HG03025 (cell line): ENCODE measurements around the gene ESYT2.
"Not testable (repeated sequence)": the region's sequence is repeated elsewhere in the genome, so short reads cannot be mapped to it uniquely, and the experiment has no call there.

ENCODE experiments used
- ATAC-seq: cut with Tn5 transposase; IDR thresholded peaks from one replicate; pipeline ENCODE4 v1.9.1; 2021; ENCODE audit warnings: mild to moderate bottlenecking, moderate library complexity; ENCODE audit not compliant: unreplicated experiment, low FRiP score

Gene ESYT2

GRCh38 chr7:158858592-158859503, 29.5 kb upstream of the ESYT2 start:
- no peak for ATAC-seq

- peak; percentile 27 for ATAC-seq
These were observed 27.8 kb upstream of the ESYT2 start for GRCh38 chr7:158856883-158857668.

- no peak for ATAC-seq
These were observed 25.4 kb upstream of the ESYT2 start for GRCh38 chr7:158854681-158855081.

- no peak for ATAC-seq
These were observed 21.3 kb upstream of the ESYT2 start for GRCh38 chr7:158850545-158851102.

- ATAC-seq, result no peak
These were observed 20.6 kb upstream of the ESYT2 start for GRCh38 chr7:158849768-158850544.

- ATAC-seq, result no peak
These were observed 20.1 kb upstream of the ESYT2 start for GRCh38 chr7:158849442-158849767.

GRCh38 chr7:158847451-158847866, 18.1 kb upstream of the ESYT2 start:
- ATAC-seq, result no peak

GRCh38 chr7:158846304-158846703, 17.0 kb upstream of the ESYT2 start:
- ATAC-seq, result no peak

- no peak for ATAC-seq
These were observed 14.5 kb upstream of the ESYT2 start for GRCh38 chr7:158843771-158844170.

GRCh38 chr7:158842486-158842885, 13.2 kb upstream of the ESYT2 start:
- no peak for ATAC-seq

GRCh38 chr7:158840604-158841003, 11.3 kb upstream of the ESYT2 start:
- no peak for ATAC-seq

GRCh38 chr7:158839177-158839576, 9.9 kb upstream of the ESYT2 start:
- not testable (repeated sequence) for ATAC-seq

- ATAC-seq, result no peak
These were observed 8.7 kb upstream of the ESYT2 start for GRCh38 chr7:158837790-158838637.

- ATAC-seq, result no peak
These were observed 7.4 kb upstream of the ESYT2 start for GRCh38 chr7:158836692-158837091.

GRCh38 chr7:158834878-158835784, 5.8 kb upstream of the ESYT2 start:
- ATAC-seq, result no peak

- no peak for ATAC-seq
These were observed 3.7 kb upstream of the ESYT2 start for GRCh38 chr7:158832994-158833393.

GRCh38 chr7:158831738-158832091, 2.4 kb upstream of the ESYT2 start:
- no peak for ATAC-seq

- ATAC-seq, result no peak
These were observed 958 bp upstream of the ESYT2 start for GRCh38 chr7:158830211-158830723.

GRCh38 chr7:158829021-158829341, 328 bp downstream of the ESYT2 start:
- ATAC-seq, result peak; percentile 50
